Right lobe of liver (tissue), 4 donors: Measurements from ENCODE around the gene PITPNC1.

ENCODE experiments used
- POLR2A ChIP-seq: fragments of 450-650 bp; IDR thresholded peaks from one replicate; pipeline ENCODE4 v1.6.1; 2017; ENCODE audit warnings: antibody characterized with exemption, mild to moderate bottlenecking
- TF ChIP-seq, protein P1 (sequence below), 4 donors: fragments of 200-600 bp in 3 of 4; fragments of 450-650 bp in 1 of 4; IDR thresholded peaks; one replicate each; pipeline versions ENCODE4 v1.5.1 to v1.8.0; 2016 to 2022; ENCODE audit warnings: antibody characterized with exemption in 4 of 4, mild to moderate bottlenecking in 2 of 4
- donor health status: DM: no; HTN: no; CAD: no.
- donor health status: DM: no; HTN: no; CAD: no.
- donor health status: DM: no; HTN: yes; CAD: no.

DNA sequence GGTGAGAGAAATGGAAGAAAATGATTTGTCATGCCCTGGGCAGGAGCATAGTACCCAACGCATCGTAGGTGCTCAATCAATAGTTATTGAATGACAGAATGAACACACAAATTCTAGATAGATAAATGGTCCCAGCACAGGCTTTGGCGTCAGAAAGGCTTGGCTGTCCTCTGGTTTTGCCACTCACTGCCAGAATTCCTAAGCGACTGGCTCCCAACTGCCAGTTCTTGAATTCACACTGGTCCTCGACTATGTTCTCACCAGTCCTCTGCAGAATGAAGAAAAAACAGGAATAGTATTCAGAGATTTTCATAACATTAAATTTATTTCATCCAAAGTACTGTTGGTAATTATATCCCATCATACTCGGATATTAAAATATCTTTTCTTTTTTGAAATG lies 177.6 kb downstream of the PITPNC1 start:
- TF ChIP-seq, protein P1, sequence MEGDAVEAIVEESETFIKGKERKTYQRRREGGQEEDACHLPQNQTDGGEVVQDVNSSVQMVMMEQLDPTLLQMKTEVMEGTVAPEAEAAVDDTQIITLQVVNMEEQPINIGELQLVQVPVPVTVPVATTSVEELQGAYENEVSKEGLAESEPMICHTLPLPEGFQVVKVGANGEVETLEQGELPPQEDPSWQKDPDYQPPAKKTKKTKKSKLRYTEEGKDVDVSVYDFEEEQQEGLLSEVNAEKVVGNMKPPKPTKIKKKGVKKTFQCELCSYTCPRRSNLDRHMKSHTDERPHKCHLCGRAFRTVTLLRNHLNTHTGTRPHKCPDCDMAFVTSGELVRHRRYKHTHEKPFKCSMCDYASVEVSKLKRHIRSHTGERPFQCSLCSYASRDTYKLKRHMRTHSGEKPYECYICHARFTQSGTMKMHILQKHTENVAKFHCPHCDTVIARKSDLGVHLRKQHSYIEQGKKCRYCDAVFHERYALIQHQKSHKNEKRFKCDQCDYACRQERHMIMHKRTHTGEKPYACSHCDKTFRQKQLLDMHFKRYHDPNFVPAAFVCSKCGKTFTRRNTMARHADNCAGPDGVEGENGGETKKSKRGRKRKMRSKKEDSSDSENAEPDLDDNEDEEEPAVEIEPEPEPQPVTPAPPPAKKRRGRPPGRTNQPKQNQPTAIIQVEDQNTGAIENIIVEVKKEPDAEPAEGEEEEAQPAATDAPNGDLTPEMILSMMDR (IDR thresholded peaks at IDR 0.05) = no peak
- TF ChIP-seq POLR2A = no peak
